Ecto neural progenitor cell (in vitro differentiated cells): ENCODE data around the gene COL27A1.

Experiments used
- DNase-seq: peaks from one replicate; pipeline ENCODE4 v3.0.0-alpha.2; 2018; ENCODE audit warnings: low spot score

The COL27A1 gene

DNA sequence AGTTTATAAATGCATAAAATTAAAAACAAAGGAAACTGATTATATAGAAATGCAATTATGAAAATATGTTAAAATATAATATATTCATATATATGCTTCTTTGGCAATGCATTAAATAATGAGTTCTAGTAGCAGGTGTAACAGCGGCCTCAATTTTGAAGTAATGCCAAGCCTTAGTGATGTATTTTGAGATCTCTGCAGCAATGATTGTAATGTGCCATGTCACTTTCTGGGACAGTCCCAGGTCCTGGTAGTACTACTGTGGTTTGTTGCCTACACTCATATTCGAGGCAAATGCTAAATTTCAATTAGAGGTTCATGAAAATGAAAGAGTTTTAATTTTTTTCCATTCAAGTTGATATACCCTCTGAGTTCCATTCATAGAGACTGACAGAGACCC is 91.7 kb downstream of the COL27A1 start:
- DNase-seq, result no peak

DNA sequence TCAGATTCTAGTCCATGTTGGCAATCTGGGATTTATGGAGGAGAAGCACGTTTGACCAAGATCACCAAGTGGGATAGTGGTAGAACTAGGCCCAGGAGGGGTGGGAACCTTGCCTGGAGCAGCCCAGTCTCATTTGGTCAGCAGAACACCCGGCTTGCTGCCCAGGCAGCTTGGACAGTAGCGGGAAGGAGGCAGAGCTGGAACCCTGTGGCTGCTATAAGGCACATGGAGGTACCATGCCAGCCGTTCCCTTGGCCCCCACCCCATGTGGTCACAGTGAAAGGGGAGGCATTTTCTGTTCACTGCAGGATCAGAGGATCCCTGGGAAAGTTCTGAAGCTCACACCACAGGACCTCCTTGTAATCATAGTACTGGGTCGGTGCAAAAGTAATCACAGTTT is 92.2 kb downstream of the COL27A1 start:
- DNase-seq, result no peak

DNA sequence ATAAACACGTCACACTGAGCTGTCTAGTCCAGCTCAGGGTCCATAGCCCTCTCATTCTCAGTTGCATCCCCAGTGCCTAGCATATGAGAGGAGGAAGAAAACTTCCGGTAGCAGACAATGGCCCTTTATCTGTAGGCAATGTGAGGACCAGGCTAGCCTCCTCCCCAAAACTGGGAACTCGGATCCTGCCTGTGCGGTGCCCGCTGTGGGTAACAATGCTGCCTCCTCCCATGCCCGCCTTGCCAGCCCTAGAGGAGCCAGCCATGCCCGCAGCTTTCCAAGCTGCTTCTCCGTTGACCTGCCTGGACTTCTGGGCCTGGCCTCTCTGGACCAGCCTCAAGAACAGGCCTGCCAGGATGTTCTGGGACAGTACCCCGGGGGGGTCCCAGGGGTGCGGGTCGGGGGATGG is 93.0 kb downstream of the COL27A1 start:
- no peak for DNase-seq

DNA sequence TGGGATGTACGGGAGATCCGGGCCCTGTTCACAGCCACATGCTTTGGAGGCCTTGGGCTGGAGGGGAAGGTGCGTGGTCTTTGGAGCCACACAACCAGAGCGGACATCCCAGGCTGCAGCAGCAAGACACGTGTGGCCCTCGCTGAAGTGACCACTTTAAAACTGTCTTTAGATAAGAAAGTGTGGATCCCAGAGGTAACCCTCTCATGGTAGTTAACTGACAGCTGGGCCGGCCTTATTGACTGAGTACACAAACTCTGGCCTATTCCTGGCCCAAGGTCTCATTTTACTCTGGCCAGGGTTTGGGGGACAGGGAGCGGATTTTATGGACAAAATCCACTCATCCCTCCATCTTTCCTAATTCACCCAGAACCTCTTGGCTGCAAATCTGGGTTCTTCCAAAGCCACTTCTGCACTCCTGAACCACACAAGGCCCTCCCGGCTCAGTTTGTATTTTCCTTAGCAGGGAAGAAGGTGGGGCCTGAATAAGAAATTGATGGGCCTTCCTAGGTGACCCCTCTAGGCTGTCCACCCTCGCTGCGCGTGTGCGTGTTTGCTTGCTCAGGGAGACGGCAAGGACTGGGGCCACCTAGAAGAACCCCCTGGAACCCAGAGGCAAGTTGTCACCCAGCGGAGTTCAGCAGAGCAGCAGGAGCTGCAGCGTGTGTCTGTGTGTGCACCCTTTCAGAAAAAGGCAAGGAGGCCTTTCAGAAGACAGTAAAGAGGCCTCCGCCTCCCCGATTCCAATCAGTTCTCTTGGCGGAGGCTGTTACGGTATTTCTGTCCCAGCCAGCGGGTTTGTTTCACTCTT is 94.3 kb downstream of the COL27A1 start:
- DNase-seq, result no peak

DNA sequence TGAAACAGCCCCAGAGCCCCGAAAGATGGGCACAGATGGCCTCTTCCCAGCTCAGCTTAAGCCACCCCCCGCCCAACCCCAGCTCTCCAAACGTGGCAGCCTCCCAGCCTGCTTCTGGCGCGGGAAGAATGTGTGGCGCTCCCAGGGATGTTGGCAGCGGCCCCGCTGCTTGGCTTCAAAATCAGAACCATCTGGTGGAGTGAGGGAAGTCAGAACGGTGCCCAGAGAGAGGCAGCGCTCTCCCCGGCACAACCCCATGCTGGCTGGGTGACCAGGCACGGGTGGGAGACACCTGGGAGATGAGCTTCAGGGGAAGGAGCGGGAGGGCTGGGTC is 94.9 kb downstream of the COL27A1 start:
- DNase-seq, result no peak

DNA sequence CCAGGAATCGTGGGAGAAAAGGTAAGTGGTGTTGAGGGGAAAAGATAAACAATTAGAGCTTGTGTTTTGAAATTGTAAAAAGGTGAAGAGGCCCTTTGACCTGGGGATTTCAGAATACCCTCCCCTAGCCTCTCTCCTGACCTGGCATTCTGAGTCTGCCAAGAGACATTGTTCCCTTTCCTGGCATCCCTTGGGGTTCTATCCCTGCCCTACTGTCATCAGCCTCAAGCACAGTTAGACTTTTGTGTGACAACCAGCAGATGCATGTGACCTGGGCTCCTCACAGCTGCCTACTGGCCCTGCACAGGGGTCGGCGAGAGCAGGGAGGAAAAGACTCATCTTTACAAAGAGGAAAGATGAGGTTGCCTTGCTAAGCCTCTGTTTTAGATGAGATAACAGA is 95.3 kb downstream of the COL27A1 start:
- no peak for DNase-seq

DNA sequence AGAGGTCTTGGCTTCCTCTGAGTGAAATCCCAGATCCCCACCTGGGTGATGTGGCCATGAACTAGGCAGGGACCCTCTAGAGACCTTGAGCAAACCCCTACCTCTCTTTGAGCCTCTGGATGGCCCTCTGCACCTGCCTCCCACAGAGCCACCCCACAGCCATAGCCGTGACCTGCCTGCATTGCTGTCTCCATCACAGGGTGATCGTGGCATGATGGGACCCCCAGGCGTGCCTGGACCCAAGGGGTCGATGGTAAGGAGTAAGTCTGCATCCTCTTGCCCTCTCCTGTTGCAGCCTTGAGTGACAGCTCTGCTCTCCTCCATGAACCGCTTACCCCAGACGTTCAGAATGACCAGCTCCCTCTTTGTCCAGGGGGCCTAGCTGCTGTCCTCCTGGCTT is 97.1 kb downstream of the COL27A1 start:
- no peak for DNase-seq

DNA sequence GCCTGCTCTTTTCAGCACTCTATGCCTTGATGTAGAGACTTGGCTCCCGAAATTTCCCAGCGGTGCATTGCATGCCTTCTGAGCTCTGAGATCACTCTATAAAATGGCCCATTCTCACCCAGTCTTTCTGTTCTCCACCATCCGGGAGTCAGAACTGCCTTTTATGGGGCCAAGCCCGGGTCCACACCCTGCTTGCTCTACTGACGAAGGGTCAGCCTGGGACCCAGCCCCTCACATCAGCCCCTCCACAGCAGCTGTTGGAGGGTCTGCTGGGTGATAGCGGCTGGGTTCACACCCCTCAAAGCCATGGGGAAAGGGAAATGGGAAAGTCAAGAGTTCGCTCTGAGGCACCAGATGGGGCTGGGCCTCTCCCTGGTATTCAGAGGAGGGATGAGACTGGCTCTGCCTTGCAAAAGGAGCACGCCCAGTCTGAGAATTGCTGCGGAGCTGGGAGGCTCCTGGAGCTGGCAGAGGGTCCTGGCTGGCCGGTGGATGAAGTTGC is 101.5 kb downstream of the COL27A1 start:
- no peak for DNase-seq

DNA sequence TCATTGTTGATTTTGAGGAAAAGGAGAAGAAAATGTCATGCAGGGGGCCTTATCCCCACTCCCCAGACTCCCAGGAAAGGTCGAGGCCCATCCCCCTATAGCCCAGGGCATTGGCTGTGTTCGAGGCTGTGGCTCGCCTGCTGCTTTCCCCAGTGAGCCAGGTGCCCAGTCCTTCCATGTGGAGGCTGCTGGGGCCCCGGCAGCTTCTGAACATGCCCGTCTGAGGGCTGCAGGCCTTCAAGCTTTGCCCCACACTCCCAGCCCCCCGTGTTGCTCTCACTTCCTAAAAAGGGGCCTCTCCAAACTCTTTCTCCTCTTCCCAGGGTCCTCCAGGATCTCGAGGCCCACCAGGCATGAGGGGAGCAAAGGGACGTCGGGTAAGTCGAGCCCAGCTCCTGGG is 102.9 kb downstream of the COL27A1 start:
- DNase-seq, result no peak

DNA sequence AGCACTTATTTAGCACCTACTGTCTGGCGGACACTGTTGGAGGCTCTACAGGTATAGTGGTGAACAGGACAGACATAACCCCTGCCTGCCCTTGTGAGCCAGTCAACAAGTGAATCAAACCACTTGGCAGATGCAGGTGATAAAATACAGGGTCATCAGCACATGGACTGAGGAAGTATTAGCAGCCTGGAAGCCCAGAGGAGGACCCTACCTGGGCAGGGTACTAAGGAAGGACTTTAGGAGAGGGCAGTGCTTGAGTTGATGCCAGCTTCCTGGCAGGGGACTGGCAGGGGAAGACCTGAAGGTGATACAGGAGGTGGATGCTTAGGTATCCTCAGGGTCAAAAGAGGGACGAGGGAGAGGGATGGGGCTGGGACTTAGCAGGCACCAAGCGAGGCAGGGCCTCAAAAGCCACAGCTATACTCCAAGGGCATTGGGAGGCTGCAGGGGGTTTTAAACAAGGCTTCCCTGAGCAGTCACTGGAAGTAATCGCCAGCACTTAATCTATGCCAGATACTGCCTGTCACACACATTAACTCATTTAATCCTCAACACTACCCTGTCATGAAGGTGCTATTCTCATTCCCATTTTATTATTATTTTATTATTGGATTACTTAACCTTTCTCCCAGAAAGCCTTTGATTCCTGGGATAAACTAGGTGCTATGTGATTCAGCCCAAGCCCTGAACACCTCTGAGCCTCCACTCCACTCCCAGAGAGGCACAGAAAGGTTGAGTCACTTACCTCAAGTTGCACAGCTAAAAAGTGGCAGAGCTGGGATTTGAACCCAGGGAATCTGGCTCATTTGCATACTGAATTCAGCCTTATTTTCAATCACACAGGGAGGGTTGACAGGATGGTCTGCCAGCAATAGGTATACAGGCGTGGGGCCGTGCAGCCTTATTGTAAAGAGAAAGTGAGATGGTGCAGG is 103.8 kb downstream of the COL27A1 start:
- no peak for DNase-seq

DNA sequence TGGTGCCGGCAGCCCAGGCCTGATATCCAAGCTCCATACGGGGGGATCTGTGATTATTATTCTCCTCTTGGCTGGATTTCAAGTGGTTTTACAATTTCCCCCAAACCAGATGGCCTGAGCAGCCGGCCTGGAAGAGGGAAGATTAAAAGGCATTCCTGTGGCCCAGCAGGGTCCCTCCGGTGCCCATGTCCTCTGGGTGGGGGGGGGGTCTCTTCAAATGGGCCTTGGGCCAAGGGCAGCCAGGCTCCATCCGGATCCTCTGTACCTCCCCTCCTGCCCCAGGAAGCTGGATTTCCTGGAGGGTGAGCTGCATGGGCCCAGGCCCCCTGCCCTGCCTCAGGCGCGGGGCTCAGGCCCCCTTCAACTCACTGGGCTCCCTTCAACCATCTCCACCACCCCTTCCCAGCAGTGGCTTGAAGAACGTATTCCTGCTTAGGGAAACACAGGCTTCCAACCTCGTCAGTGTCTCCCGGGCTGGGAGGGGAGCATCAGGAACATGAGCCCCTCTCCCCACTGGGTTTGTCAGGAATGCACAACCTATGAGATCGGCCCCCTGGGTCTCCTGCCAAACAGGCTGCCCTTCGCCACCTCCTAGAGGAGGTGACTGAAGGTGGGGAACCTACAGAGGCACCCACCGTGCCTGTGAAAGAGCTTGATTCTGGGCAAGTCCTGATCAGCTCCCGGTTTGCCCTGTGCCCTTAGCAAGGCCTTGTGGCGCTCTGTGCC is 104.6 kb downstream of the COL27A1 start:
- no peak for DNase-seq

DNA sequence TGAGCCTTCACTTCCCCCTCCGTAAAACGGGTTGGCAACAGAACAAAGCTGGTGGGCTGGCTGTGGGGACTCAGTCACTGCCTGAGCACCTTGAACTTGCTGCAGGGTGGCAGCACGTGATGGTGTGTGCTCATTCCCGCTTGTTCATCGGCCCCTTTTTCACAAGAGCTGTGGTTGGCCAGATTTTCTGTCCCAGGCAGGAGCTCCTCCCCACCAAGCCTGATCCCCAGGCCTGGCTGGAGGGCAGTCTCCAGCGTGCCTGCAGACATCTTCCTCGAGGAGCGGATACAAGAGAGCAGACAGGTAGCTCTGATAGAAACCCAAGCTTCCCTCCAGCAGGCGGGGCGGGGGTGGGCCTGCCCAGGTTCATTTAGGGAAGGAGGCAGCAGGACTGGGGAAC is 105.7 kb downstream of the COL27A1 start:
- DNase-seq, result no peak

DNA sequence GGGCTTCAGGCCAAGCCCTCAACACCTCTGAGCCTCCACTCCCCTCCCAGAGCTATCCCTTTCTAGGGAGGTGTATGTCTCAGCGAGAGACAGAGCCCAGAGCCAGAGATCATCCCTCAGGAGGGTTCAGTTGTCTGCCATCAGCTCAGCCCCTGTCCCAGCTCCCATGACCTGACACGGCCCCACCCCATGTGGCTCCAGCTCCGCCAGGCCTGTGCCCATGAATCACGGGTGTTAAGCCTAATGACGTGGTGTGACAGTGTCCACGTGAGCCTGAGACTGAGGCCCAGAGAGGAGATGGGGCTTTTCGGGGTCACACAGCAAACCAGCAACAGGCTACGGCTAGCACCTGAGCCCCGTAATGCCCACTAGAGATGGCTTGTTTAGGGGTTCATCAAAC is 106.7 kb downstream of the COL27A1 start:
- DNase-seq, result no peak

DNA sequence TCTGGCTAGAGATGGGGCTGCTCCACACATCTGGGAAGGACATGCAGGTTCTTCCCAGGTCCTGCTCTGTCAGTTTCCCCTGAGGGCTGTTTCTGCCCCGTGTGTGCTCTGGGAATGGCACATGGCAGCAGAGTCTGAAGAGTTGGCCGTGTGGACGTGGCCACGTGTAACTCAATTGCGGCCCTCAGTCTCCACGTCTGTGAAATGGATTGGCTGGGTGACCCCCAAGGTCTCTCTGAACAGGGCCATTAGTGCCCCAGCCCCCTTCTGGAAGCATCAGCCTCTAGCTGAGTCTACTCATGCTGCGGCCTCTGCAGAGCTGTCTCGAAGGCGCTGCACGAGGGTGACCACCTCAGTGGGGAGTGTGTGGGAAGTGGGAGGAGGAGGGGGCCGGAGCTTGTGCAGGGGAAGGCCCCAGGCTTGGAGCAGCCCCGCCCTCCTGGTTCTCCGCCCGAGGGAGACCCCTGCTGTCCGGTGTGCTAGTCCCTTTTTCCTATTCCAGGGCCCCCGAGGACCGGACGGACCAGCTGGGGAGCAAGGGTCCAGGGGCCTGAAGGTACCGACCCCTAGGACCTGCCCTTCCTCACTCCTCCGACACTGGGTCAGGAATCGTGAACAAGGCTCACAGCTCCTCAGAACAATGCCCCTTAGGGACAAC is 108.6 kb downstream of the COL27A1 start:
- peak; percentile 77 for DNase-seq

DNA sequence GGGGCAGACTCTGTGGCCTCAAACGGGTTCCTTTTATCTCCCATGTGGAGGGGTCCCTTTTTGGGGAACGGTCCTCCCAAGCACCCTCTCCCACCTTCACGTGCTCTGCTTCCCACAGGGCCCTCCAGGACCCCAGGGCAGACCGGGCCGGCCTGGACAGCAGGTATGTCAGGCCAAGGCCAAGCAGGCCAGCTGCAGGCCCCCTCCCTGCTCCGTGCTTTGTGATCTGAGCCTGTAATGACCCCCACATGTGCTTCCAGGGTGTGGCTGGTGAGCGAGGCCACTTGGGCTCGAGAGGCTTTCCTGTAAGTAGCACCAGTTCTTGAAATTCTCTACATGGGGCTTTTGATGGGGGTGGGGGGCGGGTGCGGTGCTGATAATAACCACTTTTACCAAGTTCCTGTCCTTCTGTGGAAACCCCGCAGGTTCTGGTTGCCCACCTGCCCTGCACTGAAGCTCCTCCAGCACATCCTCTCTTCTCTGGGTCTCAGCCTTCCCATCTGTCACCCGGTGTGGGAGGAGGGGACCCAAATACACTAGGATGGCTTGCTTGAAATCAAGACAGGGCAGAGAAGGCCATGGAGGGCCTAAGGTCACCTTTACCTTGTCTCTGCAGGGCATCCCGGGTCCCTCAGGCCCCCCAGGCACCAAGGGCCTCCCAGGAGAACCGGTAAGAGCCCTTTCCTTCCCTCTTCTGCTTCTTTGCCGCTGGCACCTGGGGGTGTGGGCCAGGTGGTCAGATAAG is 109.6 kb downstream of the COL27A1 start:
- DNase-seq, result no peak

DNA sequence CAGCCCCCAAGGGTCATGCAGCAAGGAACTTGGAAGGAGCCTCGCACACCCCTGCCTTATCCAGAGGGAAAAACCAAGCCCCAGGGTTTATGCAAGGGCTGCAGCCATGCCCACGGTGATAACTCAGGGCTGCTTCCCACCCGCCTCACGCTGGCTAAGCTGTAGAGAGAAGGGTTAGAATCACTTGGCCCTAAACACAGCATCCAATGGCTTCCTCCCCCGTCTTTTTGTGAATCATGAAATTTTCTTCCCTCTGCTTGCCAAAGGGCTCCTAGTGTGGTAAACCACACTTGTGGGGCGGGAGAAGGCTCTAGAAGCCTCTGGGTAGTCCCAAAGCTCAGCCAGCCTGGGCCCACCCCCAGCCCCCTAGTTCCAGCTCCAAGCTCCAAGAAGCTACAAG is 111.6 kb downstream of the COL27A1 start:
- DNase-seq, result no peak

DNA sequence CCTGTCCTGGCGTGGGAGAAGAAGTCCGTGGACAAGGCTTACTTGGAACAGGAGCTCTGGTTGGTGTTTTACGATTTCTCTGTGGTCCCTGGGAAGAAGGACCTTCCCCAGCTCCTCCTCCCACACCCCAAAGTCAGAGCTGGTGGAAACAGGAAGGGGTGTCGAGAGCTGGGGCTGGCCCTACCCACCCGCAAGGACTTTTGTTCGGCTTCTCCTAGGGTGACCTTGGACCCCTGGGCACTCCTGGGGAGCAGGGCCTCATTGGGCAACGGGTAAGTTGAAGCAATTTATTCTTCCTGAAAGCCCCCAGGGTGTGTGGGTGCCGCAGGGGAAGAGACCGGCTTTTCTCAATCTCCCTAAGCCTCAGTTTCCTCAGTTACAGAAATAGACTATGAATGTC is 113.7 kb downstream of the COL27A1 start:
- no peak for DNase-seq

DNA sequence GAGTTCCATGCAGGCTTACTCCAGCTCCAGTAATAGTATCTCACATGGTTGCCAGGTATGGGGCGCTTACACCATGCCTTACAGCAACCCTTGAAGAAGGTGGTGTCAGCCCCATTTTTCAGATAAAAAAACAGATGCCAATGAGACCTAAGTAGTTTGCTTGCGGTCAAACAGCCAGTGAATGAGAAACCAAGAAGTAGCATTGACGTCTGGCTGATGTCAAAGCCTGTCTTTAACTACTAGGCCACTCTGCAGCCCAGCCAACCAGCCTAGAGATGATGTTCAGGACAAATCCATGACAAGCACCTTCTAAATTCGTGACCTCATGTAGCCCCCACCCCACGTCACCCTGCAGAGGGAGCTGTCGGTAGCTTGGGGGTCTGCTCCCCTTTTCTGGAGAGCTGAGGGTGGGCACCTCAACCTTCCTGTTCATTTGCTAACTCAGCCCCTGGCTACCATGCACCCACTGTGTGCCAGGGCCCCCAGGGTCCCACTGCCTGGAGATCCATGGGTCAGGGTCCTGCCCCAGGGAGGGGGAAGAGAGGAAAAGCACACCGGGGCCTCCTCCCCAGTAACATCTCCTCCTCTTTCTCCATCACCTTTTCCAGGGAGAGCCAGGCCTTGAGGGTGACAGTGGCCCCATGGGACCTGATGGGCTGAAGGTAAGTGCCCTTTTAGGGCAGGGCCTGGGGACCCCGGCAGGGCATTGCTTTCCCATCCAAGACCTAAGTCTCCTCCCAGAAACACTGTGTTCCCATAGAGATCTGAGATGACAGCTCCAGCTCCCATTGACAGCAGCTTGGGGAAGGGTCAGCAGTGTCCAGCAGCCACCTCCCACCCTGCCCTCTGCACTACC is 115.0 kb downstream of the COL27A1 start:
- DNase-seq, result no peak

DNA sequence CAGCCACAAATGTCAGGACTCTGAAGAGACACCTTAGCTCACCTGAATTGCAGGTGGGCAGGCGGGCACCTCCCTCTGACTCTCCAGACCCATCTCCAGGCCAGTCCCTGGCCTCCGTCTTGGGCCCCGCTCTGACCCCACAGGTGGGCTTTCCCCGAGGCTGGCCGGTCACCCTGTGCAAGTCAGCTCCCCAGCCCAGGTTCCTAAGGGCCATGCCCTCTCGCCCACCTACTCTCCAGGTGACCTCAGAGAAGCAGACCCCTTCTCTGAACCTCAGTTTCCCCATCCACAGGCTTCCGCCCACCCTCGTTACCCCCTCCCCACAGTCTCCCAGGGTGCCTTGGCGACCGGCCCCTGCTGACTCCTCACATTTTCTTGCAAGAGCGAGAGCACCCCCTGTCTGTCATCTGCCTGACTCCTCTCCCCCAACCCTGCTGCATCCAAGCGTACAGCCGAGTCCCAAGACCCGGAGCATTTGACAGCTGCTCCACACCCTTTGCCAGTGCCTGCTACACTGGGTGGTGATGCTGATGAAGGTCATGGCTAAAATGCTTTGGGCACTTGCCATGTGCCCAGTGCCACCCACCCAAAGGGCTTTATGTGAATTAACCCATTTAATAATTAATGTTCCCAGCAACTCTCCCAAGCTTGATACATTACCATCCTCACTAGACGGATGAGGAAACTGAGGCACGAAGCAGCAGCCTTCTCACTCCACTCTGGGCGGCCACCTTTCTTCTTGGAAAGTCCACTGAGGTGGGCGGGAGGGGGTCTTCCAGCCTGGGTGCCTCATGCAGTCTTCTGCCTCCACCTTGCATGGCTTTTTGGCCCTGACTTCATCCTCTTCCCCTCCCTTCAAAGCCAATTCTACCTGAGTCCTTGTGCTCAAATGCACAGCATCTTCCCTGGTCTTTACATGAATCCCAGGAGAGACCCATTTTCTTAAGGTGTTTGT is 116.5 kb downstream of the COL27A1 start:
- DNase-seq, result no peak
